GM19467 (cell line): ENCODE data around the gene KLK7.

ENCODE experiments used
- ATAC-seq: cut with Tn5 transposase; IDR thresholded peaks from one replicate; pipeline ENCODE4 v1.9.1; 2021; ENCODE audit warnings: mild to moderate bottlenecking, moderate library complexity; ENCODE audit not compliant: unreplicated experiment

Gene KLK7

GRCh38 chr19:50983625-50984292, at the start of gene KLK7:
Gene KLK7, minus strand, starts transcription at chr19:50983917. Its CDS starts 1,518 bp downstream, at chr19:50982399.
- no peak for ATAC-seq

- ATAC-seq, result no peak
Observed at GRCh38 chr19:51031880-51032225, 48.1 kb upstream of the KLK7 start.

- no peak for ATAC-seq
Observed at GRCh38 chr19:51031220-51031879, 47.6 kb upstream of the KLK7 start.

- ATAC-seq, result no peak
Observed at GRCh38 chr19:51030631-51031030, 46.9 kb upstream of the KLK7 start.

- no peak for ATAC-seq
Observed at GRCh38 chr19:51029718-51030117, 46.0 kb upstream of the KLK7 start.

- ATAC-seq, result no peak
Observed at GRCh38 chr19:51027873-51028272, 44.2 kb upstream of the KLK7 start.

- ATAC-seq, result no peak
Observed at GRCh38 chr19:51027126-51027806, 43.5 kb upstream of the KLK7 start.

- ATAC-seq, result no peak
Observed at GRCh38 chr19:51026554-51026831, 42.8 kb upstream of the KLK7 start, which contains the start of gene KLK11. Gene KLK11, minus strand, starts transcription at chr19:51026616. Its CDS starts 985 bp downstream, at chr19:51025631.

- no peak for ATAC-seq
Observed at GRCh38 chr19:51025809-51026553, 42.3 kb upstream of the KLK7 start.

GRCh38 chr19:51025401-51025800, 41.7 kb upstream of the KLK7 start:
- no peak for ATAC-seq

- no peak for ATAC-seq
Observed at GRCh38 chr19:51024924-51025323, 41.2 kb upstream of the KLK7 start.

- no peak for ATAC-seq
Observed at GRCh38 chr19:51023946-51024345, 40.2 kb upstream of the KLK7 start.

GRCh38 chr19:51022526-51022925, 38.8 kb upstream of the KLK7 start:
- ATAC-seq, result no peak

- ATAC-seq, result no peak
Observed at GRCh38 chr19:51020988-51021651, 37.4 kb upstream of the KLK7 start.

GRCh38 chr19:51019544-51019925, 35.8 kb upstream of the KLK7 start, which contains the start of gene KLK10:
Gene KLK10, minus strand, starts transcription at chr19:51019709. Its CDS starts 579 bp downstream, at chr19:51019130.
- no peak for ATAC-seq

- no peak for ATAC-seq
Observed at GRCh38 chr19:51018745-51019543, 35.2 kb upstream of the KLK7 start.

- no peak for ATAC-seq
Observed at GRCh38 chr19:51016798-51017683, 33.3 kb upstream of the KLK7 start.

- no peak for ATAC-seq
Observed at GRCh38 chr19:51015691-51016267, 32.1 kb upstream of the KLK7 start.

- ATAC-seq, result no peak
Observed at GRCh38 chr19:51014242-51014641, 30.5 kb upstream of the KLK7 start.
